ENCODE data around the gene PSMD13. TPM values are rescaled to one million over a fixed set of nuclear protein-coding genes. Genes with fewer than 3 reads are reported as not detected.
"Not testable (repeated sequence)": the region's sequence is repeated elsewhere in the genome, so short reads cannot be mapped to it uniquely, and the experiment has no call there.

Gene PSMD13
- total and polyA plus RNA-seq, 2 of the 4 experiments (the other 2 are of a cell fraction), result 177 to 217 TPM

- DNase-seq, result no peak
Observed at GRCh38 chr11:285894-286220, 49.1 kb downstream of the PSMD13 start.

GRCh38 chr11:286977-287820, 50.4 kb downstream of the PSMD13 start:
- H3K18ac ChIP-seq (ENCODE audit: low read depth, low read length); H4K5ac ChIP-seq (ENCODE audit: low read depth, low read length); H3K14ac ChIP-seq (replicated peaks; ENCODE audit: low read depth, low read length); H2BK20ac ChIP-seq (ENCODE audit: low read depth, low read length); H2AK9ac ChIP-seq (replicated peaks; ENCODE audit: low read depth, low read length, poor library complexity); dilution Hi-C loops (cut with HindIII; ENCODE audit: low sequenced_read_pairs, unreplicated experiment); H3K9me1 ChIP-seq (ENCODE audit: insufficient read depth, low read length); H4K20me1 ChIP-seq (ENCODE audit: insufficient read depth, low read length); H4K8ac ChIP-seq (ENCODE audit: low read depth in 2 of 2, low read length in 2 of 2); H3K4ac ChIP-seq (ENCODE audit: low read depth, low read length); H3K4me1 ChIP-seq (ENCODE audit: control insufficient read depth, insufficient read depth, low read length); ATAC-seq (ENCODE audit: low read depth); H3K4me3 ChIP-seq (ENCODE audit: insufficient read depth, low read depth, low read length); H3K23ac ChIP-seq (ENCODE audit: low read depth, low read length); H2AK5ac ChIP-seq (ENCODE audit: low read depth, low read length); H2BK120ac ChIP-seq (ENCODE audit: low read depth, low read length); H3K27ac ChIP-seq (ENCODE audit: insufficient read depth, low read length); H2BK15ac ChIP-seq (ENCODE audit: low read depth, low read length); DNase-seq; H2BK5ac ChIP-seq (ENCODE audit: low read depth, low read length, poor library complexity, severe bottlenecking); H3K9me3 ChIP-seq (ENCODE audit: control insufficient read depth, insufficient read depth, low read length); CTCF ChIA-PET; H4K91ac ChIP-seq (ENCODE audit: insufficient read depth, low read depth, low read length); H3K79me1 ChIP-seq (ENCODE audit: low read depth in 1 of 2, low read length in 2 of 2); H2AFZ ChIP-seq (replicated peaks; ENCODE audit: low read length, poor library complexity); H3K4me2 ChIP-seq (ENCODE audit: low read depth, low read length); BruUV-seq (replicated peaks); H3K9ac ChIP-seq (ENCODE audit: low read depth, low read length); H3K56ac ChIP-seq (ENCODE audit: extremely low read depth, insufficient read depth, low read length); intact Hi-C loops (cut with micrococcal nuclease); H3K36me3 ChIP-seq (ENCODE audit: control insufficient read depth, insufficient read depth, low read length); POLR2A ChIA-PET (ENCODE audit: unreplicated experiment): not testable (repeated sequence)
- peaks cover 31% of the 10 kb centered on the region for H3K27me3 ChIP-seq (ENCODE audit: control insufficient read depth, insufficient read depth, low read length)
- 90% methylated on average over 20 of the region's 27 CpGs; no CpG with 5 or more reads in 1 of the 2 experiments for WGBS, 2 experiments (ENCODE audit: extremely low coverage in 2 of 2, insufficient read length in 1 of 2)
- in situ Hi-C loops (cut with MboI; ENCODE audit: low sequenced_read_pairs), result loop anchor here (10.0 kb wide), 1 partner anchor 62 kb away; no protein-coding TSS in a partner anchor

More at GRCh38 chr11:285894-286220, 49.1 kb downstream of the PSMD13 start:
- Histone ChIP-seq H4K8ac (ENCODE audit: low read depth in 2 of 2, low read length in 2 of 2) (no peak overlapping the region), H2AK9ac (replicated peaks; ENCODE audit: low read depth, low read length, poor library complexity) (no peak overlapping the region), H3K27ac (ENCODE audit: insufficient read depth, low read length) (no peak overlapping the region), H3K4me1 (ENCODE audit: control insufficient read depth, insufficient read depth, low read length) (peaks cover 4% of the 10 kb centered on the region; the same call in 1 of the 2 replicates), H4K5ac (ENCODE audit: low read depth, low read length) (no peak overlapping the region), H3K4me2 (ENCODE audit: low read depth, low read length) (no peak overlapping the region), H4K91ac (ENCODE audit: insufficient read depth, low read depth, low read length) (no peak overlapping the region), H3K4me3 (ENCODE audit: insufficient read depth, low read depth, low read length) (no peak overlapping the region), H2AK5ac (ENCODE audit: low read depth, low read length) (no peak overlapping the region), H4K20me1 (ENCODE audit: insufficient read depth, low read length) (no peaks in the 10 kb centered on the region), H3K4ac (ENCODE audit: low read depth, low read length) (no peak overlapping the region), H3K14ac (replicated peaks; ENCODE audit: low read depth, low read length) (no peak overlapping the region), H3K9me1 (ENCODE audit: insufficient read depth, low read length) (no peaks in the 10 kb centered on the region), H3K9ac (ENCODE audit: low read depth, low read length) (no peak overlapping the region), H3K56ac (ENCODE audit: extremely low read depth, insufficient read depth, low read length) (no peak overlapping the region), H2AFZ (replicated peaks; ENCODE audit: low read length, poor library complexity) (peak overlapping the region; percentile 62), H3K27me3 (ENCODE audit: control insufficient read depth, insufficient read depth, low read length) (peaks cover 44% of the 10 kb centered on the region), H2BK15ac (ENCODE audit: low read depth, low read length) (no peak overlapping the region), H3K36me3 (ENCODE audit: control insufficient read depth, insufficient read depth, low read length) (peaks cover 2% of the 10 kb centered on the region; the same call in 1 of the 2 replicates), H2BK120ac (ENCODE audit: low read depth, low read length) (no peak overlapping the region), H3K9me3 (ENCODE audit: control insufficient read depth, insufficient read depth, low read length) (no peaks in the 10 kb centered on the region), H3K79me1 (ENCODE audit: low read depth in 1 of 2, low read length in 2 of 2) (peaks cover 0 to 7% of the 10 kb centered on the region in 2 experiments; a peak in 3 of 4 replicates), H3K18ac (ENCODE audit: low read depth, low read length) (no peak overlapping the region), H3K23ac (ENCODE audit: low read depth, low read length) (no peak overlapping the region), H2BK20ac (ENCODE audit: low read depth, low read length) (no peak overlapping the region), H2BK5ac (ENCODE audit: low read depth, low read length, poor library complexity, severe bottlenecking) (no peak overlapping the region)
- intact Hi-C loops (cut with micrococcal nuclease), result no loop called here
- dilution Hi-C loops (cut with HindIII; ENCODE audit: low sequenced_read_pairs, unreplicated experiment), result no loop called here
- no peak for TF ChIP-seq RCOR1 (IDR thresholded peaks at IDR 0.05; ENCODE audit: insufficient replicate concordance, low read length)
- no peak for TF ChIP-seq SMC3 (IDR thresholded peaks at IDR 0.05; ENCODE audit: low read depth, low read length)
- TF ChIP-seq BHLHE40 (IDR thresholded peaks at IDR 0.05; ENCODE audit: low read depth, low read length), result no peak
- TF ChIP-seq MXI1 (IDR thresholded peaks at IDR 0.05; ENCODE audit: borderline replicate concordance, low read depth, low read length), result no peak
- no peak for ATAC-seq (ENCODE audit: low read depth)
- no CpG with 5 or more reads among the region's 8 CpGs for WGBS, 2 experiments (ENCODE audit: extremely low coverage in 2 of 2, insufficient read length in 1 of 2)
- no TSS peak for BruUV-seq (replicated peaks)
- POLR2A ChIA-PET (ENCODE audit: unreplicated experiment), result no interaction called here
- CTCF ChIA-PET, result no interaction called here
- in situ Hi-C loops (cut with MboI; ENCODE audit: low sequenced_read_pairs), result loop anchor here (10.0 kb wide), 1 partner anchor 61 kb away; no protein-coding TSS in a partner anchor
